Gastroesophageal sphincter (tissue), 3 donors: ENCODE data around the gene STIL.

Source experiments
- POLR2A ChIP-seq, 2 donors: fragments of 450-650 bp; IDR thresholded peaks; one replicate each; pipeline ENCODE4 v1.6.1; 2017; ENCODE audit warnings: antibody characterized with exemption in 2 of 2, mild to moderate bottlenecking in 2 of 2, moderate library complexity in 1 of 2
- POLR2AphosphoS5 ChIP-seq: sonication (generic); formaldehyde crosslinking; IDR thresholded peaks from one replicate; pipeline ENCODE4 v1.6.1; 2017; ENCODE audit warnings: antibody characterized with exemption
- TF ChIP-seq, protein P1 (sequence below), 4 experiments: fragments of 200-600 bp in 2 of 4; fragments of 450-650 bp in 2 of 4; sonication (generic) in 1 of 4; IDR thresholded peaks; one replicate each; pipeline ENCODE4 v1.5.1; 2017 to 2019; ENCODE audit warnings: antibody characterized with exemption in 4 of 4, mild to moderate bottlenecking in 2 of 4, moderate library complexity in 2 of 4

DNA sequence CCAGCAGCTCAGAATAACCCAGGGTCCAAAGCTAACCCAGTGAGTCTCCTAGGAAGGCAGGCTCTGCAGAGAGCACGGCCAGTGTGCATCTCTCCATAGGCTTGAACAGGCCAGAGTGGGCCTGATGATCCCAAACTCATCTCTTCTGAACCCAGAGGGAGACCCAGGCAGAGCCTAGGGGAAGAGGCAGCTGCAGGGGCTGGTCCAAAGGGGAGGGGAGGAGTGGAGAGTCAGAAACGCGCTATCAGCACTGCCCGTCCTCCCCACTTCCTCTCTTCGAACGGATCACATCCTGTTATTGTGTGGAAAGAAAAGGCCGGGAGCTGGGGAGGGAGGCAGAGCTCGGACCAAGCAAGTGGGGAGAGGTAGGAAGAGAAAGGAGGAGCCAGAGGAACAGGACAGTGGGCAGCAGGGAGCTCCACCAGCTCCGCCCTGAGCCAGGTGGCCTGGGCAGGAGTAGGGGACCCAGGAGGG is 102.1 kb downstream of the STIL start:
- TF ChIP-seq, protein P1, sequence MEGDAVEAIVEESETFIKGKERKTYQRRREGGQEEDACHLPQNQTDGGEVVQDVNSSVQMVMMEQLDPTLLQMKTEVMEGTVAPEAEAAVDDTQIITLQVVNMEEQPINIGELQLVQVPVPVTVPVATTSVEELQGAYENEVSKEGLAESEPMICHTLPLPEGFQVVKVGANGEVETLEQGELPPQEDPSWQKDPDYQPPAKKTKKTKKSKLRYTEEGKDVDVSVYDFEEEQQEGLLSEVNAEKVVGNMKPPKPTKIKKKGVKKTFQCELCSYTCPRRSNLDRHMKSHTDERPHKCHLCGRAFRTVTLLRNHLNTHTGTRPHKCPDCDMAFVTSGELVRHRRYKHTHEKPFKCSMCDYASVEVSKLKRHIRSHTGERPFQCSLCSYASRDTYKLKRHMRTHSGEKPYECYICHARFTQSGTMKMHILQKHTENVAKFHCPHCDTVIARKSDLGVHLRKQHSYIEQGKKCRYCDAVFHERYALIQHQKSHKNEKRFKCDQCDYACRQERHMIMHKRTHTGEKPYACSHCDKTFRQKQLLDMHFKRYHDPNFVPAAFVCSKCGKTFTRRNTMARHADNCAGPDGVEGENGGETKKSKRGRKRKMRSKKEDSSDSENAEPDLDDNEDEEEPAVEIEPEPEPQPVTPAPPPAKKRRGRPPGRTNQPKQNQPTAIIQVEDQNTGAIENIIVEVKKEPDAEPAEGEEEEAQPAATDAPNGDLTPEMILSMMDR (IDR thresholded peaks at IDR 0.05), result no peak
- TF ChIP-seq POLR2AphosphoS5 (no peak), POLR2A (IDR thresholded peaks at IDR 0.05) (no peak)
